Activated CD4-positive, alpha-beta T cell treated with anti-CD3 and anti-CD28 coated beads, Interleukin-2, amount 10 ng/mL, durations not matched to agents 24 days and 14 days (primary cell): ENCODE data around the gene RELCH. TPM values are rescaled to one million over a fixed set of nuclear protein-coding genes. Genes with fewer than 3 reads are reported as not detected.

Experiments used
- DNase-seq: peaks from one replicate; pipeline ENCODE4 v3.0.0; 2022
- H3K27ac Mint-ChIP-seq: one replicate; pipeline ENCODE4 v1.8.0; 2022; ENCODE audit warnings: mild to moderate bottlenecking, mixed read lengths
- H3K27me3 Mint-ChIP-seq: one replicate; pipeline ENCODE4 v1.8.0; 2022; ENCODE audit warnings: mixed read lengths
- H3K36me3 Mint-ChIP-seq: one replicate; pipeline ENCODE4 v1.8.0; 2022; ENCODE audit warnings: low read depth, mild to moderate bottlenecking, mixed read lengths
- H3K4me1 Mint-ChIP-seq: one replicate; pipeline ENCODE4 v1.8.0; 2021; ENCODE audit warnings: mixed read lengths
- H3K4me3 Mint-ChIP-seq: one replicate; pipeline ENCODE4 v1.8.0; 2022; ENCODE audit warnings: mild to moderate bottlenecking, moderate library complexity, mixed read lengths
- H3K9me3 Mint-ChIP-seq: one replicate; pipeline ENCODE4 v1.8.0; 2021; ENCODE audit warnings: mixed read lengths
- intact Hi-C: fragments of 100-400 bp; cut with micrococcal nuclease; formaldehyde crosslinking; loops from one replicate; pipeline ENCODE4 v1.15.1; 2023
- total RNA-seq: library from RNA; stranded (reverse); gene quantifications from 2 replicates; pipeline ENCODE4 v1.2.3, GENCODE V29; 2022

RELCH gene
- total RNA-seq, 1 donor from 2014 or later: 31.1 TPM

DNA sequence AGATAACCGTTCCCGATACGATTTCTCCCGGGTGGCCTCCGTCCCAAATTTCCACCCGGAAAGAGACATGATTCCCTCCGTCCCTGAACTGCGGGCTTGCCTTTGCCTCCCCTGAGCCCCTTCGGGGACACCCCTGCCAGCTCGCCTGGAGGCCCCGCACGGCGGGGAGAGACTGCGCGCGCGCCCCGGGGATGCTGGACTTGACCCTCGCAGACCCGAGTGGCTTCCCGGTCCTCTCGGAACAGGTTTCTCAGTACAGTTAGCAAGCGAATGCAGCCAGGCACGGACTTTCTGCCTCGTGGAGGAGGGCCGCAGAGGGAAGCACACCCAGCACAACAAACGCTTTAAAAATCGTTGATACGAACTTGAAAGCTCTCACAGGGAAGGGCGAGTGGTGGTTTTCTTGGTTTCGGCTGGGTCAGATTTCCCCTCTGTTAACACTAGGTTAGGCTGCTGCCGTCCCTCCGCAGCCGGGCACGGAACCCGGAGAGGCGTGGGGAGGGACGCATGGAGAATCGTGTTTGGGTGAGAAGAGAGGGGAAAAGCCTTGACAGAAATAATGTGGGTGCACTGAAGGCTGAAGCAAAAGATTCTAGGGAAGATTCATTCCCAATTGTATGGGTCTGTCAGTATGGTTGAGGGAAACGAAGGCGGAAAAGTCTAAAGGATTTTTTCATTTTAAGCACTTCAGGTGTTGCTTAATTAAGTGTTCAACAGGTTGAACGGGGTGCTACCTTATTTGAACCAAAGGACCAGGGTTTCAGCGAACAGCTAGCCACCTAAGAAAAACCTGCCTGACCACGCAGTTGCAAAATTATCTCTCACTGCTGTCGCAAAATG, 139.0 kb downstream of the RELCH start:
- Mint-ChIP-seq H3K4me1 (peaks cover 60% of the 10 kb centered on the region), H3K4me3 (peak overlapping the region; percentile 91), H3K36me3 (peaks cover 10% of the 10 kb centered on the region), H3K9me3 (no peaks in the 10 kb centered on the region), H3K27me3 (peaks cover 37% of the 10 kb centered on the region), H3K27ac (peak overlapping the region; percentile 86)
- intact Hi-C loops: loop anchor here (1.0 to 10.0 kb wide), 10 partner anchors 13 to 519 kb away; partner anchors contain the start of genes PHLPP1, PIGN, RELCH and ZCCHC2
- DNase-seq: peak; percentile 82

- Mint-ChIP-seq H3K27ac (no peak overlapping the region), H3K4me1 (peaks cover 66% of the 10 kb centered on the region), H3K27me3 (peaks cover 31% of the 10 kb centered on the region), H3K9me3 (no peaks in the 10 kb centered on the region), H3K4me3 (peak overlapping the region; percentile 91), H3K36me3 (peaks cover 15% of the 10 kb centered on the region)
- DNase-seq: no peak
- intact Hi-C loops: loop anchor here (5.0 to 10.0 kb wide), 4 partner anchors 181 to 518 kb away; no protein-coding TSS in a partner anchor
Observed at GRCh38 chr18:62326646-62327348, 139.7 kb downstream of the RELCH start.

DNA sequence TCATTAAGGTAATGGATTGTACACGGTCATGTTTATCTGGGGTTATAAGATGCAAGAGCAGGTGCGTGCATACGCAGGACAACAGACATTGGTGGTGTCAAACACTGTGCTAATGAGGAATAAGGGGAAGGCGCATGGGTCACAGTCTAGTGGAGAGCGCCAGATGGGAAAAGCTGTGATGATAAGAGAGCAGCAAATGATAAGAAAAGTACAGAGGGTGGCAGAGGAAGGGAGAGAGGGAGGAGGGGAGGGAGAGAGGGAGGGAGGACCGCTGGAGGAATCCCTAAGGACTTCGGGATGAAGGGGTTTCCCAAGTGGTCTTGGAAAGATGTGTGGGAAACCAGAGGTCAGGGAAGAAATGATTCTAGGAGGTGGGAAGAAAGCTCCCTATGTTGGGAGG, 140.9 kb downstream of the RELCH start:
- peaks cover 15% of the 10 kb centered on the region for H3K36me3 Mint-ChIP-seq
- peaks cover 21% of the 10 kb centered on the region for H3K27me3 Mint-ChIP-seq
- intact Hi-C loops: loop anchor here (2.0 to 10.0 kb wide), 6 partner anchors 19 to 517 kb away; no protein-coding TSS in a partner anchor
- peak overlapping the region; percentile 34 for H3K4me3 Mint-ChIP-seq
- no peaks in the 10 kb centered on the region for H3K9me3 Mint-ChIP-seq
- no peak for DNase-seq
- peaks cover 67% of the 10 kb centered on the region for H3K4me1 Mint-ChIP-seq
- H3K27ac Mint-ChIP-seq: no peak overlapping the region

DNA sequence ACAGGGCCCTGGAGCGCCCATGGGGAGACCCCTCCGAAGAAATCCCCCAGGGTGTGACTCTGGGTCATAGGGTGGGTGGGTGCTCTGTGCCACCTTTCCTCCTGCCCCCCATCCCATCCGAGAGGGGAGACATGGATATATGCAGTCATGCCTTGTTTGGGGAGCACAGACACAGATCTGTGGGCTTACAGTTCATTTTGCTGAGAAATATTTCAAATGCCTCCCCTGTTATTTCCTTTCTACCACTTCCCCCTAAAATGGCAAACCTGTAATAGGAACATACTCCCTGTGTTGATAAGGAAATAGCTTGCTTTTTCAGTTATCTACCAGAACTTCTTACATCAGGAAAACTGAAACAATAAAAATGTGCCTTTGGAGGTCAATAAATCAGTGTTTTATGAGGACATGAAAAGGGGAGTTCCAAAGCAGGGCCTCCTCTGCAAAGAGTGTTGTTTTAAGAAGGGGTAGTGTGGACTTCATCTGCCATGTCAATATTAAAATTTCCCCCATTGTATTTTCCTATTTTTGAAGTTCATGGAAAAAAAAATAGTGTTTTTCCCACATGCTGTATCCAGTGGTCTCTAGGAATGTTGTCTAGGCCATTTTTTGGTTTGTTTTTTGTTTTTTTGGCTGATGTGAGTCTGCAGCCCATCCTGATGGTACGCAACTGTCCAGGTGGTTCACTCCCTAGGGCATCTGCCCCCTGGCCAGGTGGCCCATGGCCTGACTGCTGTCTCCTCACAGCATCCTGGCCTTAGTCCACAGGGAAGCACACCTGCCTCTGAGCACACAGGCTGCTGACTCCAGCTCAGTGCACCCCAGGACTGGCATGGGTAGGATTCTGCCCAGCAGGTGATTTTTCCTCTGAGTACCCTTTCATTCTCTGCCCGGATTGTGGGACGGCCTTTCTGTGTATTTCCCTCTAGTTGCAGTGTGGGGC, 141.8 kb downstream of the RELCH start:
- peak overlapping the region; percentile 76 for H3K27ac Mint-ChIP-seq
- intact Hi-C loops: loop anchor here (1.0 to 10.0 kb wide), 8 partner anchors 10 to 516 kb away; no protein-coding TSS in a partner anchor
- peaks cover 61% of the 10 kb centered on the region for H3K4me1 Mint-ChIP-seq

DNA sequence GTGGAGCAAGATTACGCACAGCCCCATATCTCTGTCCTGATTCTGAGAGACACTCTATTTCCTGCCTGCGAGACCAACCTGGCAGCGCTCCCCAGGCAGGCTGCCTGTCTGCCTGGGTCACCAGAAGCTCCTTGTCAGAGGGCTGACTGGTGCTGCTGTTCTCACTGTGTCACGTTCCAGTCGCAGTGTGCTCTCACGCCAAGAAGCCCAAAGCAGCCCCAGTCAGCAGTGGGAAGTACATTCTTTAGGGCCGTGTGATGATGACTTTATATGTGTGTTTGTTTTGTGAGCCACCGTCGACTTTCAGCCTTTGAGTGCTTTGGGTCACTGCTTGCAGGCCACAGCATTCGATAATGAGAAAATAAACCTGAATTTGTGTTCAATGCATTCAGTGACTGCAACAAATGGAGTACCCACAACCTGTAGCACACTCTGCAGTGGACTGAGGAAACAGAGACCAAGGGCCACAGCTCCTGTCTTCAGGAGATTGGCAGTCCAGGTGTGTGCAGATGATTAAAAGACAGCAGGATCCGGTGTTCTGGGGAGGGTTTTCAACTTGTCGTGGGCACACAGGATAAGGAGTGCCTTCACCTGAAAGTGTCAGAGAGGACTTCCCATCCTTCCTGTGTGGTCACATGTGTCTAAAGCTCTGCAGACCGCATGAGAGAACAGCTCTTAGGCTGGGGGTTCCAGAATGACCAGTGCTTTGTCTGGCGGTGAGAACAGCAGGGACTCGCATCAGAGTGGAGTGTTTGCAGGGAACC, 142.8 kb downstream of the RELCH start:
- H3K4me3 Mint-ChIP-seq: peak overlapping the region; percentile 79
- intact Hi-C loops: loop anchor here (1.0 to 10.0 kb wide), 8 partner anchors 9 to 515 kb away; no protein-coding TSS in a partner anchor
- H3K9me3 Mint-ChIP-seq: no peaks in the 10 kb centered on the region
- H3K4me1 Mint-ChIP-seq: peaks cover 54% of the 10 kb centered on the region
- DNase-seq: peak; percentile 86
- peak overlapping the region; percentile 76 for H3K27ac Mint-ChIP-seq
- peaks cover 18% of the 10 kb centered on the region for H3K36me3 Mint-ChIP-seq
- H3K27me3 Mint-ChIP-seq: peaks cover 4% of the 10 kb centered on the region

More for the DNA sequence above, 141.8 kb downstream of the RELCH start:
- Mint-ChIP-seq H3K4me3 (peak overlapping the region; percentile 79), H3K36me3 (peaks cover 15% of the 10 kb centered on the region), H3K27me3 (peaks cover 12% of the 10 kb centered on the region), H3K9me3 (no peaks in the 10 kb centered on the region)
- DNase-seq: no peak

GRCh38 chr18:62330650-62331049, 143.6 kb downstream of the RELCH start:
- DNase-seq: no peak
- intact Hi-C loops: no loop called here
- no peaks in the 10 kb centered on the region for H3K9me3 Mint-ChIP-seq
- peaks cover 54% of the 10 kb centered on the region for H3K4me1 Mint-ChIP-seq
- H3K27ac Mint-ChIP-seq: no peak overlapping the region
- H3K4me3 Mint-ChIP-seq: peak overlapping the region; percentile 79
- H3K27me3 Mint-ChIP-seq: peaks cover 4% of the 10 kb centered on the region
- H3K36me3 Mint-ChIP-seq: peaks cover 18% of the 10 kb centered on the region

- H3K4me1 Mint-ChIP-seq: peaks cover 49% of the 10 kb centered on the region
- no peaks in the 10 kb centered on the region for H3K9me3 Mint-ChIP-seq
- H3K4me3 Mint-ChIP-seq: no peak overlapping the region
Observed at GRCh38 chr18:62331581-62332356, 144.7 kb downstream of the RELCH start.

GRCh38 chr18:62332431-62332830, 145.4 kb downstream of the RELCH start:
- DNase-seq: no peak
- intact Hi-C loops: no loop called here
- no peak overlapping the region for H3K27ac Mint-ChIP-seq
- H3K4me1 Mint-ChIP-seq: peaks cover 45% of the 10 kb centered on the region
- H3K9me3 Mint-ChIP-seq: no peaks in the 10 kb centered on the region
- no peak overlapping the region for H3K4me3 Mint-ChIP-seq
- peaks cover 12% of the 10 kb centered on the region for H3K36me3 Mint-ChIP-seq
- H3K27me3 Mint-ChIP-seq: no peaks in the 10 kb centered on the region

More at GRCh38 chr18:62331581-62332356, 144.7 kb downstream of the RELCH start:
- H3K27ac Mint-ChIP-seq: peak overlapping the region; percentile 27
- intact Hi-C loops: no loop called here
- H3K36me3 Mint-ChIP-seq: peaks cover 12% of the 10 kb centered on the region
- H3K27me3 Mint-ChIP-seq: no peaks in the 10 kb centered on the region
- no peak for DNase-seq

- no peaks in the 10 kb centered on the region for H3K27me3 Mint-ChIP-seq
- no peaks in the 10 kb centered on the region for H3K9me3 Mint-ChIP-seq
- peaks cover 12% of the 10 kb centered on the region for H3K36me3 Mint-ChIP-seq
- intact Hi-C loops: no loop called here
- H3K4me3 Mint-ChIP-seq: no peak overlapping the region
- H3K4me1 Mint-ChIP-seq: peaks cover 46% of the 10 kb centered on the region
- H3K27ac Mint-ChIP-seq: no peak overlapping the region
- no peak for DNase-seq
Observed at GRCh38 chr18:62332964-62333695, 146.1 kb downstream of the RELCH start.

DNA sequence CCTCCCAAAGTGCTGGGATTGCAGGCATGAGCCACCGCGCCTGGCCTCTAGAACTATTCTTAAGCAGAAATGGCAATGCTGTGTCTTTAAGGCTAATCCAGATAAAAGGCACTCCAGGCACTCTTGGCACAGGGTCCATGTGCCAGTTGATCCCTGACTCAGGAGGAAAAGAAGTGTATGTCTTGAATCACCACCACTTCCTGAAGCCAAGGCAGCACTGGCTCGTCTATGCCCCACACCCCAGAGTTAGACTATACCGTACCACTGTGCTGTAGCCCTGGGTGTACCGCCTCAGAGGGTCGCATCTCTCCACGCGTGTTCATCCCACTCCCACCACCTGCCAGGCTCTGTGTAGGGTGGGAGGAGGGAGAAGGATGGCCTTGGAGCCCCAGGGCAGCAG, 147.1 kb downstream of the RELCH start:
- intact Hi-C loops: no loop called here
- no peak for DNase-seq
- peaks cover 45% of the 10 kb centered on the region for H3K4me1 Mint-ChIP-seq
- no peak overlapping the region for H3K27ac Mint-ChIP-seq
- H3K9me3 Mint-ChIP-seq: no peaks in the 10 kb centered on the region
- no peak overlapping the region for H3K4me3 Mint-ChIP-seq
- peaks cover 12% of the 10 kb centered on the region for H3K36me3 Mint-ChIP-seq
- H3K27me3 Mint-ChIP-seq: no peaks in the 10 kb centered on the region

DNA sequence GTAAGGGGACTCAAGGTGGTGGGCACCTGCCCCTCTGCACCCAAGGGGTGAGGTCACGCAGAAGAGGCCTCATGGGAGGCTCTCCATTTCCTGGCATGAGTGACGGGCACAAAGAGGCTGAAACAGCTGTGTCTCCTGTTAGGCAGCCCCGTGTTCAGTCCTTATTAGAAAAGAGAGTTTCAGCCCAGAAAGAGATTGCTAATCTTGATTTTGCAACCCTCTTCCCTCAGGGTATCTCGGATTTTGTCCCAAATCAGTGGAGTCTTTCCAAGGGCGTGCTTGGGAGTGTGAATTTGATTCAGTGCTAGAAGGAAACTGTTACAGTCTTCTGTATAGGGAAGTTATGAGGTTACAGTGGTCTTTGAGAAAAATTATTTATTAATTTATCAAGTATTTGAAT, 148.4 kb downstream of the RELCH start:
- no peak for DNase-seq
- H3K27me3 Mint-ChIP-seq: no peaks in the 10 kb centered on the region
- peaks cover 12% of the 10 kb centered on the region for H3K36me3 Mint-ChIP-seq
- intact Hi-C loops: no loop called here
- H3K27ac Mint-ChIP-seq: no peak overlapping the region
- peaks cover 39% of the 10 kb centered on the region for H3K4me1 Mint-ChIP-seq
- no peak overlapping the region for H3K4me3 Mint-ChIP-seq
- H3K9me3 Mint-ChIP-seq: no peaks in the 10 kb centered on the region
